ENCODE results near the gene DSCAML1. TPM values are rescaled to one million over a fixed set of nuclear protein-coding genes. Genes with fewer than 3 reads are reported as not detected.

DSCAML1 gene
- total and polyA plus RNA-seq, 2 of the 8 experiments (the other 6 are each of a cell fraction or from before 2014, with no cell fraction given), result 0.19 to 0.24 TPM

DNA sequence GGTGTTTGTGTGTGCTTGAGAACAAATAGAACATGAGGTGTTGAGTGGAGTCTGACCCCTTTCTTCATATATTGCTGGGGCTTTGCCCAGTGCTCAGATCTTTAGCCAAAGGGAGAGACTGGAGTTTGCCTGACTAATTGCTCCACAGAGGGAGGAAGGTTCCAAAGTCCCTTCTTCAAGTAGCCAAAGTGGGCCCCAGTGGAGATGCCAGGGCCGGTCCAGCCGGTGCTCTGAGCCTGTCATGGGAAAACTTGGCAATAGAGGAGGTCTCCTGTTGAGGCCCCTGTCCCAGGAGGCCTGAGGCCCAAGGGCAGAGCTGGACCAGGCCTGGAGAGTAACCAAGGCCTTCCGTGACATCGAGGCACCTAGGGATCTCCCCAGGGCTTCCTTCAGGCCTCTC lies 112.3 kb downstream of the DSCAML1 start (continued):
- TF ChIP-seq, protein P1, sequence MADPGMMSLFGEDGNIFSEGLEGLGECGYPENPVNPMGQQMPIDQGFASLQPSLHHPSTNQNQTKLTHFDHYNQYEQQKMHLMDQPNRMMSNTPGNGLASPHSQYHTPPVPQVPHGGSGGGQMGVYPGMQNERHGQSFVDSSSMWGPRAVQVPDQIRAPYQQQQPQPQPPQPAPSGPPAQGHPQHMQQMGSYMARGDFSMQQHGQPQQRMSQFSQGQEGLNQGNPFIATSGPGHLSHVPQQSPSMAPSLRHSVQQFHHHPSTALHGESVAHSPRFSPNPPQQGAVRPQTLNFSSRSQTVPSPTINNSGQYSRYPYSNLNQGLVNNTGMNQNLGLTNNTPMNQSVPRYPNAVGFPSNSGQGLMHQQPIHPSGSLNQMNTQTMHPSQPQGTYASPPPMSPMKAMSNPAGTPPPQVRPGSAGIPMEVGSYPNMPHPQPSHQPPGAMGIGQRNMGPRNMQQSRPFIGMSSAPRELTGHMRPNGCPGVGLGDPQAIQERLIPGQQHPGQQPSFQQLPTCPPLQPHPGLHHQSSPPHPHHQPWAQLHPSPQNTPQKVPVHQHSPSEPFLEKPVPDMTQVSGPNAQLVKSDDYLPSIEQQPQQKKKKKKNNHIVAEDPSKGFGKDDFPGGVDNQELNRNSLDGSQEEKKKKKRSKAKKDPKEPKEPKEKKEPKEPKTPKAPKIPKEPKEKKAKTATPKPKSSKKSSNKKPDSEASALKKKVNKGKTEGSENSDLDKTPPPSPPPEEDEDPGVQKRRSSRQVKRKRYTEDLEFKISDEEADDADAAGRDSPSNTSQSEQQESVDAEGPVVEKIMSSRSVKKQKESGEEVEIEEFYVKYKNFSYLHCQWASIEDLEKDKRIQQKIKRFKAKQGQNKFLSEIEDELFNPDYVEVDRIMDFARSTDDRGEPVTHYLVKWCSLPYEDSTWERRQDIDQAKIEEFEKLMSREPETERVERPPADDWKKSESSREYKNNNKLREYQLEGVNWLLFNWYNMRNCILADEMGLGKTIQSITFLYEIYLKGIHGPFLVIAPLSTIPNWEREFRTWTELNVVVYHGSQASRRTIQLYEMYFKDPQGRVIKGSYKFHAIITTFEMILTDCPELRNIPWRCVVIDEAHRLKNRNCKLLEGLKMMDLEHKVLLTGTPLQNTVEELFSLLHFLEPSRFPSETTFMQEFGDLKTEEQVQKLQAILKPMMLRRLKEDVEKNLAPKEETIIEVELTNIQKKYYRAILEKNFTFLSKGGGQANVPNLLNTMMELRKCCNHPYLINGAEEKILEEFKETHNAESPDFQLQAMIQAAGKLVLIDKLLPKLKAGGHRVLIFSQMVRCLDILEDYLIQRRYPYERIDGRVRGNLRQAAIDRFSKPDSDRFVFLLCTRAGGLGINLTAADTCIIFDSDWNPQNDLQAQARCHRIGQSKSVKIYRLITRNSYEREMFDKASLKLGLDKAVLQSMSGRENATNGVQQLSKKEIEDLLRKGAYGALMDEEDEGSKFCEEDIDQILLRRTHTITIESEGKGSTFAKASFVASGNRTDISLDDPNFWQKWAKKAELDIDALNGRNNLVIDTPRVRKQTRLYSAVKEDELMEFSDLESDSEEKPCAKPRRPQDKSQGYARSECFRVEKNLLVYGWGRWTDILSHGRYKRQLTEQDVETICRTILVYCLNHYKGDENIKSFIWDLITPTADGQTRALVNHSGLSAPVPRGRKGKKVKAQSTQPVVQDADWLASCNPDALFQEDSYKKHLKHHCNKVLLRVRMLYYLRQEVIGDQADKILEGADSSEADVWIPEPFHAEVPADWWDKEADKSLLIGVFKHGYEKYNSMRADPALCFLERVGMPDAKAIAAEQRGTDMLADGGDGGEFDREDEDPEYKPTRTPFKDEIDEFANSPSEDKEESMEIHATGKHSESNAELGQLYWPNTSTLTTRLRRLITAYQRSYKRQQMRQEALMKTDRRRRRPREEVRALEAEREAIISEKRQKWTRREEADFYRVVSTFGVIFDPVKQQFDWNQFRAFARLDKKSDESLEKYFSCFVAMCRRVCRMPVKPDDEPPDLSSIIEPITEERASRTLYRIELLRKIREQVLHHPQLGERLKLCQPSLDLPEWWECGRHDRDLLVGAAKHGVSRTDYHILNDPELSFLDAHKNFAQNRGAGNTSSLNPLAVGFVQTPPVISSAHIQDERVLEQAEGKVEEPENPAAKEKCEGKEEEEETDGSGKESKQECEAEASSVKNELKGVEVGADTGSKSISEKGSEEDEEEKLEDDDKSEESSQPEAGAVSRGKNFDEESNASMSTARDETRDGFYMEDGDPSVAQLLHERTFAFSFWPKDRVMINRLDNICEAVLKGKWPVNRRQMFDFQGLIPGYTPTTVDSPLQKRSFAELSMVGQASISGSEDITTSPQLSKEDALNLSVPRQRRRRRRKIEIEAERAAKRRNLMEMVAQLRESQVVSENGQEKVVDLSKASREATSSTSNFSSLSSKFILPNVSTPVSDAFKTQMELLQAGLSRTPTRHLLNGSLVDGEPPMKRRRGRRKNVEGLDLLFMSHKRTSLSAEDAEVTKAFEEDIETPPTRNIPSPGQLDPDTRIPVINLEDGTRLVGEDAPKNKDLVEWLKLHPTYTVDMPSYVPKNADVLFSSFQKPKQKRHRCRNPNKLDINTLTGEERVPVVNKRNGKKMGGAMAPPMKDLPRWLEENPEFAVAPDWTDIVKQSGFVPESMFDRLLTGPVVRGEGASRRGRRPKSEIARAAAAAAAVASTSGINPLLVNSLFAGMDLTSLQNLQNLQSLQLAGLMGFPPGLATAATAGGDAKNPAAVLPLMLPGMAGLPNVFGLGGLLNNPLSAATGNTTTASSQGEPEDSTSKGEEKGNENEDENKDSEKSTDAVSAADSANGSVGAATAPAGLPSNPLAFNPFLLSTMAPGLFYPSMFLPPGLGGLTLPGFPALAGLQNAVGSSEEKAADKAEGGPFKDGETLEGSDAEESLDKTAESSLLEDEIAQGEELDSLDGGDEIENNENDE (IDR thresholded peaks at IDR 0.05; ENCODE audit: insufficient replicate concordance, low read length), result no peak
- no peak for TF ChIP-seq SIRT6 (IDR thresholded peaks at IDR 0.05; ENCODE audit: low read length)
- no peak for TF ChIP-seq CEBPB (IDR thresholded peaks at IDR 0.05; ENCODE audit: low read depth, low read length)
- TF ChIP-seq BRCA1 (IDR thresholded peaks at IDR 0.05; ENCODE audit: low read depth, low read length), result no peak
- no peak for TF ChIP-seq KDM1A (IDR thresholded peaks at IDR 0.05; ENCODE audit: borderline replicate concordance, low read length)

Data from H1 (cell line).